ENCODE measurements around the gene UTP14A. TPM values are rescaled to one million over a fixed set of nuclear protein-coding genes. Genes with fewer than 3 reads are reported as not detected.

The UTP14A gene
- total RNA-seq, 1 experiment from 2014 or later = 20.2 TPM

DNA sequence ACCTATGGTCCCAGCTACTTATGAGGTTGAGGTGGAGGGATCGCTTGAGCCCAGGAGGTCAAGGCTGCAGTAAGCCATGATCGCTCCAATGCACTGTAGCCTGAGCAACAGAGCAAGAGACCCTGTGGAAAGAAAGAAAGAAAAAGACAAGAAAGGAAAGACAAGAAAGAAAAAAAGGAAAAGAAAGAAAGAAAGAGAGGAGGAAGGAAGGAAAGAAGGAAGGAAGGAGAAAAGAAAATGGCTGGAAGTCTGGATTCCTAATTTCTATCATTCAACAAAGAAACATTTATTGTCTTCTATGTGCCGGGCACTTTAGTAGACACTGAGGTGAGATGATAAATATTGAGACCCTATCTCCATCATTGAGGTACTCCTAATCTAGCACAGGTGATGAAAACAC is 49.7 kb downstream of the UTP14A start:
- Histone ChIP-seq H3K27ac (ENCODE audit: low read length) (no peak overlapping the region), H3K4me1 (ENCODE audit: insufficient read depth, low read length) (no peaks in the 10 kb centered on the region), H3K9me2 (replicated peaks; ENCODE audit: low read length) (no peaks in the 10 kb centered on the region), H3K4me2 (ENCODE audit: low read length) (no peak overlapping the region), H3K36me3 (ENCODE audit: low read depth, low read length) (no peaks in the 10 kb centered on the region), H4K20me1 (ENCODE audit: low read length) (no peaks in the 10 kb centered on the region), H3K79me2 (ENCODE audit: low read length) (no peaks in the 10 kb centered on the region), H3K9ac (ENCODE audit: low read length) (no peak overlapping the region), H3K9me3 (ENCODE audit: low read length) (no peaks in the 10 kb centered on the region), H3F3A (ENCODE audit: low read length, unreplicated experiment) (no peaks in the 10 kb centered on the region), H2AFZ (ENCODE audit: low read length) (no peak overlapping the region), H3K27me3 (ENCODE audit: low read length) (no peaks in the 10 kb centered on the region), H3K4me3 (ENCODE audit: low read length) (no peak overlapping the region)
- POLR2A ChIA-PET (ENCODE audit: unreplicated experiment) = no interaction called here
- intact Hi-C loops (cut with micrococcal nuclease) = no loop called here
- DNase-seq (no peak), ATAC-seq (no peak)
- TF ChIP-seq EZH2phosphoT487 (IDR thresholded peaks at IDR 0.05; ENCODE audit: borderline replicate concordance, low read length) = no peak
- TF ChIP-seq EZH2 (IDR thresholded peaks at IDR 0.05; ENCODE audit: low read length, unreplicated experiment) = no peak
- TF ChIP-seq, protein P1, sequence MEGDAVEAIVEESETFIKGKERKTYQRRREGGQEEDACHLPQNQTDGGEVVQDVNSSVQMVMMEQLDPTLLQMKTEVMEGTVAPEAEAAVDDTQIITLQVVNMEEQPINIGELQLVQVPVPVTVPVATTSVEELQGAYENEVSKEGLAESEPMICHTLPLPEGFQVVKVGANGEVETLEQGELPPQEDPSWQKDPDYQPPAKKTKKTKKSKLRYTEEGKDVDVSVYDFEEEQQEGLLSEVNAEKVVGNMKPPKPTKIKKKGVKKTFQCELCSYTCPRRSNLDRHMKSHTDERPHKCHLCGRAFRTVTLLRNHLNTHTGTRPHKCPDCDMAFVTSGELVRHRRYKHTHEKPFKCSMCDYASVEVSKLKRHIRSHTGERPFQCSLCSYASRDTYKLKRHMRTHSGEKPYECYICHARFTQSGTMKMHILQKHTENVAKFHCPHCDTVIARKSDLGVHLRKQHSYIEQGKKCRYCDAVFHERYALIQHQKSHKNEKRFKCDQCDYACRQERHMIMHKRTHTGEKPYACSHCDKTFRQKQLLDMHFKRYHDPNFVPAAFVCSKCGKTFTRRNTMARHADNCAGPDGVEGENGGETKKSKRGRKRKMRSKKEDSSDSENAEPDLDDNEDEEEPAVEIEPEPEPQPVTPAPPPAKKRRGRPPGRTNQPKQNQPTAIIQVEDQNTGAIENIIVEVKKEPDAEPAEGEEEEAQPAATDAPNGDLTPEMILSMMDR (conservative IDR thresholded peaks at IDR 0.05; ENCODE audit: low read depth, low read length) = no peak
- no TSS peak for BruUV-seq (replicated peaks)
- CTCF ChIA-PET = no interaction called here

GRCh38 chrX:129956145-129956544 is 50.2 kb downstream of the UTP14A start:
- no TSS peak for BruUV-seq (replicated peaks)
- ATAC-seq (no peak), DNase-seq (no peak)
- H3K27me3 ChIP-seq (ENCODE audit: low read length) = no peaks in the 10 kb centered on the region
- H3K4me3 ChIP-seq (ENCODE audit: low read length) = no peak overlapping the region
- intact Hi-C loops (cut with micrococcal nuclease) = no loop called here
- no peak overlapping the region for H3K9ac ChIP-seq (ENCODE audit: low read length)
- no peak overlapping the region for H3K4me2 ChIP-seq (ENCODE audit: low read length)
- no peaks in the 10 kb centered on the region for H4K20me1 ChIP-seq (ENCODE audit: low read length)
- H3K36me3 ChIP-seq (ENCODE audit: low read depth, low read length) = no peaks in the 10 kb centered on the region
- no peaks in the 10 kb centered on the region for H3K9me2 ChIP-seq (replicated peaks; ENCODE audit: low read length)
- TF ChIP-seq EZH2 (IDR thresholded peaks at IDR 0.05; ENCODE audit: low read length, unreplicated experiment) (no peak), EZH2phosphoT487 (IDR thresholded peaks at IDR 0.05; ENCODE audit: borderline replicate concordance, low read length) (no peak)
- TF ChIP-seq, protein P1 (conservative IDR thresholded peaks at IDR 0.05; ENCODE audit: low read depth, low read length) = no peak
- H2AFZ ChIP-seq (ENCODE audit: low read length) = no peak overlapping the region
- H3F3A ChIP-seq (ENCODE audit: low read length, unreplicated experiment) = no peaks in the 10 kb centered on the region
- POLR2A ChIA-PET (ENCODE audit: unreplicated experiment) = no interaction called here
- no peaks in the 10 kb centered on the region for H3K79me2 ChIP-seq (ENCODE audit: low read length)
- H3K9me3 ChIP-seq (ENCODE audit: low read length) = no peaks in the 10 kb centered on the region
- H3K4me1 ChIP-seq (ENCODE audit: insufficient read depth, low read length) = peaks cover 3% of the 10 kb centered on the region; the same call in 1 of the 2 replicates
- H3K27ac ChIP-seq (ENCODE audit: low read length) = no peak overlapping the region
- CTCF ChIA-PET = no interaction called here

DNA sequence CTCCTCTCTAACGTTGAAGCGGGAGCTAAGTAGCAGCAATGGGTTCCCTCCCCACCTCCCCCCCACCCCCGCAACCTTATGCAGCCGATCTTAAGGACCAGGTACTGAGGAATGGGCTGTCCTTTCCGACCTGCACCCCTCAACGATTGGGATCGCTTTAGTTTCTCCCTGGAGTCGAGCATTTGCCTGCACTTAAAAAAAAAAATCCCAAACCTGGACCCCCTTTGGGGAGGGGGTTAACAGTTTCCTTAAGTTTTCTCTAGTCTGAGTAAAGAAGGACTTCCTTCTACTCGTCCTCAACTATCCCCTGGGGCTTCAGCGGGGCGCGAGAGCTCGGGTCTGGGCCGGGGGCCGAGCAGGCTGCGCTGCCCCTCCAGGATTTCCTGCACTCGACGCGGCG is 50.8 kb downstream of the UTP14A start:
- Histone ChIP-seq H3K4me1 (ENCODE audit: insufficient read depth, low read length) (peaks cover 9% of the 10 kb centered on the region), H3F3A (ENCODE audit: low read length, unreplicated experiment) (no peaks in the 10 kb centered on the region), H3K27me3 (ENCODE audit: low read length) (no peaks in the 10 kb centered on the region), H3K4me2 (ENCODE audit: low read length) (no peak overlapping the region; the same call in 1 of the 2 replicates), H3K4me3 (ENCODE audit: low read length) (no peak overlapping the region), H3K9me3 (ENCODE audit: low read length) (no peaks in the 10 kb centered on the region), H4K20me1 (ENCODE audit: low read length) (no peaks in the 10 kb centered on the region), H3K9ac (ENCODE audit: low read length) (no peak overlapping the region), H3K36me3 (ENCODE audit: low read depth, low read length) (no peaks in the 10 kb centered on the region), H3K79me2 (ENCODE audit: low read length) (no peaks in the 10 kb centered on the region), H2AFZ (ENCODE audit: low read length) (no peak overlapping the region), H3K9me2 (replicated peaks; ENCODE audit: low read length) (no peaks in the 10 kb centered on the region), H3K27ac (ENCODE audit: low read length) (no peak overlapping the region)
- DNase-seq (no peak), ATAC-seq (no peak)
- no TSS peak for BruUV-seq (replicated peaks)
- TF ChIP-seq EZH2 (IDR thresholded peaks at IDR 0.05; ENCODE audit: low read length, unreplicated experiment) = no peak
- TF ChIP-seq, protein P1 (conservative IDR thresholded peaks at IDR 0.05; ENCODE audit: low read depth, low read length) = no peak
- no peak for TF ChIP-seq EZH2phosphoT487 (IDR thresholded peaks at IDR 0.05; ENCODE audit: borderline replicate concordance, low read length)
- ChIA-PET POLR2A (ENCODE audit: unreplicated experiment) (no interaction called here), CTCF (no interaction called here)
- intact Hi-C loops (cut with micrococcal nuclease) = no loop called here
